Astrocyte (in vitro differentiated cells and primary cell): ENCODE data around the gene PCDHGA8.

Experiments
- EZH2 ChIP-seq: IDR thresholded peaks from 2 replicates; pipeline ENCODE4 v1.6.1; 2012; ENCODE audit warnings: mild to moderate bottlenecking, low read length, inconsistent platforms; ENCODE audit not compliant: insufficient read depth
- TF ChIP-seq, protein P1 (sequence below): IDR thresholded peaks from 2 replicates; pipeline ENCODE4 v1.5.1; 2011; ENCODE audit warnings: low read depth, mild to moderate bottlenecking, inconsistent platforms, low read length, moderate library complexity; ENCODE audit not compliant: insufficient read depth

DNA sequence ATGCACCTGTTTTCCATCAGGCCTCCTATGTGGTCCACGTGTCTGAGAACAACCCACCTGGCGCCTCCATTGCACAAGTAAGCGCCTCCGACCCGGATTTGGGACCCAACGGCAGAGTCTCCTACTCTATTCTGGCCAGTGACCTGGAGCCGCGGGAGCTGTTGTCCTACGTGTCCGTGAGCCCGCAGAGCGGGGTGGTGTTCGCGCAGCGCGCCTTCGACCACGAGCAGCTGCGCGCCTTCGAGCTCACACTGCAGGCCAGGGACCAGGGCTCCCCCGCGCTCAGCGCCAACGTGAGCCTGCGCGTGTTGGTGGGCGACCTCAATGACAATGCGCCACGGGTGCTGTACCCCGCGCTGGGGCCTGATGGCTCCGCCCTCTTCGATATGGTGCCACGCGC lies 40.8 kb upstream of the PCDHGA8 start:
- TF ChIP-seq EZH2 = no peak
- TF ChIP-seq, protein P1, sequence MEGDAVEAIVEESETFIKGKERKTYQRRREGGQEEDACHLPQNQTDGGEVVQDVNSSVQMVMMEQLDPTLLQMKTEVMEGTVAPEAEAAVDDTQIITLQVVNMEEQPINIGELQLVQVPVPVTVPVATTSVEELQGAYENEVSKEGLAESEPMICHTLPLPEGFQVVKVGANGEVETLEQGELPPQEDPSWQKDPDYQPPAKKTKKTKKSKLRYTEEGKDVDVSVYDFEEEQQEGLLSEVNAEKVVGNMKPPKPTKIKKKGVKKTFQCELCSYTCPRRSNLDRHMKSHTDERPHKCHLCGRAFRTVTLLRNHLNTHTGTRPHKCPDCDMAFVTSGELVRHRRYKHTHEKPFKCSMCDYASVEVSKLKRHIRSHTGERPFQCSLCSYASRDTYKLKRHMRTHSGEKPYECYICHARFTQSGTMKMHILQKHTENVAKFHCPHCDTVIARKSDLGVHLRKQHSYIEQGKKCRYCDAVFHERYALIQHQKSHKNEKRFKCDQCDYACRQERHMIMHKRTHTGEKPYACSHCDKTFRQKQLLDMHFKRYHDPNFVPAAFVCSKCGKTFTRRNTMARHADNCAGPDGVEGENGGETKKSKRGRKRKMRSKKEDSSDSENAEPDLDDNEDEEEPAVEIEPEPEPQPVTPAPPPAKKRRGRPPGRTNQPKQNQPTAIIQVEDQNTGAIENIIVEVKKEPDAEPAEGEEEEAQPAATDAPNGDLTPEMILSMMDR = no peak
